ENCODE data around the gene RBP5. TPM values are rescaled to one million over a fixed set of nuclear protein-coding genes. Genes with fewer than 3 reads are reported as not detected.

The RBP5 gene
- total and polyA plus RNA-seq, 8 donors, result 3.3 to 5.3 (median 5.0) TPM; not detected in 5

DNA sequence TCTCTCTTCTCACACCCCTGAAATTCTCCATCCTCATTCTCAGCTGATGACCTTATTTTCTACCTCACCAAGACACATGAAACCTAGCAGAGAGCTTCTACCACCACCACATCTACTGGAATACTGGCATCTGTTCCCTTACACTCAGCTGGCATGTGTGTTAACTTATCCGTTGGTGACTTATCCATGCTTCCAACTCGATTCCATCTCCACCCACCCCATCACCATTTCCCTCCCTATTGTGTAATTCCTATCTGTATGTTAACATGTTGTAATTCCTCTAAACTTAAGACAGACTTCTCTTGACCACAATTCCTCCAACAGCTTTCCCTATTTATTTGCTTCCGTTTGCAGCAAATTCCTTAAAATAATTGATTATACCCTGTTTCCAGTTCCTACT, 52.8 kb downstream of the RBP5 start:
- TF ChIP-seq, protein P1, sequence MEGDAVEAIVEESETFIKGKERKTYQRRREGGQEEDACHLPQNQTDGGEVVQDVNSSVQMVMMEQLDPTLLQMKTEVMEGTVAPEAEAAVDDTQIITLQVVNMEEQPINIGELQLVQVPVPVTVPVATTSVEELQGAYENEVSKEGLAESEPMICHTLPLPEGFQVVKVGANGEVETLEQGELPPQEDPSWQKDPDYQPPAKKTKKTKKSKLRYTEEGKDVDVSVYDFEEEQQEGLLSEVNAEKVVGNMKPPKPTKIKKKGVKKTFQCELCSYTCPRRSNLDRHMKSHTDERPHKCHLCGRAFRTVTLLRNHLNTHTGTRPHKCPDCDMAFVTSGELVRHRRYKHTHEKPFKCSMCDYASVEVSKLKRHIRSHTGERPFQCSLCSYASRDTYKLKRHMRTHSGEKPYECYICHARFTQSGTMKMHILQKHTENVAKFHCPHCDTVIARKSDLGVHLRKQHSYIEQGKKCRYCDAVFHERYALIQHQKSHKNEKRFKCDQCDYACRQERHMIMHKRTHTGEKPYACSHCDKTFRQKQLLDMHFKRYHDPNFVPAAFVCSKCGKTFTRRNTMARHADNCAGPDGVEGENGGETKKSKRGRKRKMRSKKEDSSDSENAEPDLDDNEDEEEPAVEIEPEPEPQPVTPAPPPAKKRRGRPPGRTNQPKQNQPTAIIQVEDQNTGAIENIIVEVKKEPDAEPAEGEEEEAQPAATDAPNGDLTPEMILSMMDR (IDR thresholded peaks at IDR 0.05), result no peak
- TF ChIP-seq POLR2A (IDR thresholded peaks at IDR 0.05) (no peak), EP300 (IDR thresholded peaks at IDR 0.05) (no peak), POLR2AphosphoS5 (IDR thresholded peaks at IDR 0.05) (no peak)
- WGBS, 5 donors, result 61 to 74% (median 69%) methylated on average over 3 of the region's 3 CpGs
- Histone ChIP-seq H3K4me3 (no peak overlapping the region), H3K9me3 (no peaks in the 10 kb centered on the region), H3K4me1 (peaks cover 6 to 21% (median 15%) of the 10 kb centered on the region in 4 donors), H3K27ac (peak overlapping the region in 2 of 5 donors; percentile 7 to 18), H3K36me3 (peaks cover 4 to 9% (median 7%) of the 10 kb centered on the region in 4 donors), H3K27me3 (no peaks in the 10 kb centered on the region)
- no peak for DNase-seq
- intact Hi-C loops (cut with DNase I; ENCODE audit: low total_unique reads), result no loop called here

DNA sequence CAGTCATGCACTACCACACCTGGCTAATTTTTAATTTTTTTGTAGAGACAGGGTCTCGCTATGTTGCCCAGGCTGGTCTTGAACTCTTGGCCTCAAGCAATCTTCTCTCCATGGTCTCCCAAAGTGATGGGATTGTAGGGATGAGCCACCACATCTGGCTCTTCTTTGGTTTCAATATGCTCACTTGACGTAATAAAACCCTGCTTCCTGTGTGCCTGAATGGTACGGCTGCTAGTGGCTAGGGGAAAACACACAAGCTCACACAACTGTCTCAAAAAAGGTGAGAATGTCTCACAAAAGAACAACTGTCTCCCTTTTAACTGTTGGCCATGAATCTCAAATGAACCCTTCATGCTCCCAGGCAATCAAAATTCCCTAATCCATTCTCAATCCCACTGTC, 53.2 kb downstream of the RBP5 start:
- peak overlapping the region in 2 of 5 donors; percentile 7 to 18 for H3K27ac ChIP-seq
- intact Hi-C loops (cut with DNase I; ENCODE audit: low total_unique reads), result no loop called here
- 71 to 89% (median 86%) methylated on average over 3 of the region's 3 CpGs for WGBS, 5 donors

DNA sequence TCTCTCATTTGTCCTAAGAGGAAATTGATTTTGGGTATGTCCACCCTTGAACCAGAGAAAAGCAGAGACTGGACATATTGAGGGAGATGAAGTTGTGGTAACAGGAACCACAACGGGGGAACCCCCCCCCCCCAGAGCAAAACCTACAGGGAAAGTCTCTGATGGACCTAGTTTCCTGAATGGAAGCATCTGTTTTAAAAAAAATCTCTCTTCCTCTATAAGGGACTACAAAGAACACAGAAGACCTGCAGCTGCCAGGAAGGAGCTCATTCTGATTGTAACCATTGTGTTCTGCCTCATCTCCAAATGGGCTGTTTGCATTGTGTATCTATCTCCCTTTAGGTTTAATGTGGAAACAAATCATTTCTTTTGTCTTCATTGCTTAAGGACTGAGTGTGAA, 54.7 kb downstream of the RBP5 start:
- 50 to 67% (median 57%) methylated on average over 1 of the region's 1 CpG for WGBS, 5 donors
- no peak for DNase-seq
- intact Hi-C loops (cut with DNase I; ENCODE audit: low total_unique reads), result no loop called here
- TF ChIP-seq, protein P1 (IDR thresholded peaks at IDR 0.05), result no peak
- TF ChIP-seq POLR2A (IDR thresholded peaks at IDR 0.05) (no peak), EP300 (IDR thresholded peaks at IDR 0.05) (no peak), POLR2AphosphoS5 (IDR thresholded peaks at IDR 0.05) (no peak)
- Histone ChIP-seq H3K36me3 (peaks cover 0 to 18% (median 15%) of the 10 kb centered on the region in 4 donors), H3K27ac (no peak overlapping the region), H3K4me1 (peaks cover 2 to 10% (median 4%) of the 10 kb centered on the region in 4 donors), H3K9me3 (no peaks in the 10 kb centered on the region), H3K4me3 (no peak overlapping the region), H3K27me3 (no peaks in the 10 kb centered on the region)

More for the DNA sequence above, 53.2 kb downstream of the RBP5 start:
- Histone ChIP-seq H3K4me1 (peaks cover 1 to 18% (median 14%) of the 10 kb centered on the region in 4 donors), H3K36me3 (peaks cover 0 to 7% (median 3%) of the 10 kb centered on the region in 4 donors), H3K27me3 (no peaks in the 10 kb centered on the region), H3K9me3 (no peaks in the 10 kb centered on the region), H3K4me3 (no peak overlapping the region)
- TF ChIP-seq POLR2AphosphoS5 (IDR thresholded peaks at IDR 0.05), result no peak
- TF ChIP-seq, protein P1 (IDR thresholded peaks at IDR 0.05), result no peak
- TF ChIP-seq EP300 (IDR thresholded peaks at IDR 0.05), result no peak
- no peak for TF ChIP-seq POLR2A (IDR thresholded peaks at IDR 0.05)
- DNase-seq, result no peak

Small RNA genes within 50 kb of the gene (small RNA-seq; reads per million reads assigned to genes)
- 0 reads per million in 4 donors for gene RNU6-485P

Other genes starting within 250 kb of the RBP5 start
- gene LRRC23, start 224.1 kb downstream of the RBP5 start, total RNA-seq, result 10 to 100 TPM in 1 of 5 donors, 1 to 10 TPM in 3, not detected in 1; 5.3 to 20.4 (median 9.0) TPM
- 10 to 100 TPM in 1 of 3 donors, 1 to 10 TPM in 2; 8.0 to 11.0 (median 9.0) TPM for gene LRRC23, start 224.1 kb downstream of the RBP5 start, polyA plus RNA-seq
- gene ENO2, start 214.3 kb downstream of the RBP5 start, total RNA-seq, result 10 to 100 TPM in 2 of 5 donors, 1 to 10 TPM in 3; 2.3 to 62.9 (median 8.6) TPM
- 10 to 100 TPM in 2 of 3 donors, 1 to 10 TPM in 1; 9.3 to 19.7 (median 10.1) TPM for gene ENO2, start 214.3 kb downstream of the RBP5 start, polyA plus RNA-seq
- 100 to 1,000 TPM in 3 of 5 donors, 10 to 100 TPM in 2; 23.3 to 694 (median 291) TPM for gene ATN1, start 200.9 kb downstream of the RBP5 start, total RNA-seq
- 10 to 100 TPM; 44.4 to 57.4 (median 48.8) TPM for gene ATN1, start 200.9 kb downstream of the RBP5 start, polyA plus RNA-seq
- not detected for gene RNU7-1, start 185.1 kb downstream of the RBP5 start, total RNA-seq
- gene RNU7-1, start 185.1 kb downstream of the RBP5 start, polyA plus RNA-seq, result not detected
- gene C12orf57, start 184.9 kb downstream of the RBP5 start, total RNA-seq, result 100 to 1,000 TPM; 155 to 453 (median 306) TPM
- 100 to 1,000 TPM; 418 to 621 (median 443) TPM for gene C12orf57, start 184.9 kb downstream of the RBP5 start, polyA plus RNA-seq
- 10 to 100 TPM; 11.2 to 36.6 (median 28.0) TPM for gene PTPN6, start 177.5 kb downstream of the RBP5 start, total RNA-seq
- 10 to 100 TPM; 40.6 to 51.2 (median 41.2) TPM for gene PTPN6, start 177.5 kb downstream of the RBP5 start, polyA plus RNA-seq
- 100 to 1,000 TPM in 4 of 5 donors, 10 to 100 TPM in 1; 49.2 to 441 (median 150) TPM for gene PHB2, start 158.2 kb downstream of the RBP5 start, total RNA-seq
- 100 to 1,000 TPM; 150 to 179 (median 154) TPM for gene PHB2, start 158.2 kb downstream of the RBP5 start, polyA plus RNA-seq
- gene EMG1, start 158.0 kb downstream of the RBP5 start, total RNA-seq, result 10 to 100 TPM in 3 of 5 donors, 1 to 10 TPM in 2; 1.2 to 86.6 (median 25.2) TPM
- 10 to 100 TPM; 19.3 to 22.7 (median 21.7) TPM for gene EMG1, start 158.0 kb downstream of the RBP5 start, polyA plus RNA-seq
- gene LPCAT3, start 110.4 kb downstream of the RBP5 start, total RNA-seq, result 100 to 1,000 TPM in 1 of 5 donors, 10 to 100 TPM in 4; 40.3 to 116 (median 57.4) TPM
- gene LPCAT3, start 110.4 kb downstream of the RBP5 start, polyA plus RNA-seq, result 10 to 100 TPM; 15.0 to 35.6 (median 31.9) TPM
- 100 to 1,000 TPM; 168 to 404 (median 234) TPM for gene C1S, start 68.2 kb downstream of the RBP5 start, total RNA-seq
- 100 to 1,000 TPM in 1 of 3 donors, 10 to 100 TPM in 2; 61.6 to 161 (median 98.4) TPM for gene C1S, start 68.2 kb downstream of the RBP5 start, polyA plus RNA-seq
- gene C1R, start 36.4 kb downstream of the RBP5 start, total RNA-seq, result 100 to 1,000 TPM; 111 to 312 (median 139) TPM
- gene C1R, start 36.4 kb downstream of the RBP5 start, polyA plus RNA-seq, result 100 to 1,000 TPM in 1 of 3 donors, 10 to 100 TPM in 2; 68.9 to 216 (median 84.2) TPM
- gene C1RL, start 19.7 kb downstream of the RBP5 start, total RNA-seq, result 100 to 1,000 TPM in 2 of 5 donors, 10 to 100 TPM in 3; 40.2 to 121 (median 73.3) TPM
- gene C1RL, start 19.7 kb downstream of the RBP5 start, polyA plus RNA-seq, result 10 to 100 TPM; 18.6 to 43.9 (median 25.1) TPM
- 100 to 1,000 TPM in 2 of 5 donors, 10 to 100 TPM in 2, 1 to 10 TPM in 1; 8.5 to 149 (median 83.2) TPM for gene CLSTN3, start 1.5 kb upstream of the RBP5 start, total RNA-seq
- gene CLSTN3, start 1.5 kb upstream of the RBP5 start, polyA plus RNA-seq, result 1 to 10 TPM; 2.4 to 7.8 (median 4.0) TPM
- gene PEX5, start 60.8 kb upstream of the RBP5 start, total RNA-seq, result 10 to 100 TPM; 21.7 to 49.0 (median 24.1) TPM
- gene PEX5, start 60.8 kb upstream of the RBP5 start, polyA plus RNA-seq, result 10 to 100 TPM; 15.7 to 23.4 (median 22.6) TPM
- not detected for gene ACSM4, start 175.2 kb upstream of the RBP5 start, total RNA-seq
- gene ACSM4, start 175.2 kb upstream of the RBP5 start, polyA plus RNA-seq, result not detected

All from stomach (tissue), 9 donors.